ENCODE results near the gene PRKACB. TPM values are rescaled to one million over a fixed set of nuclear protein-coding genes. Genes with fewer than 3 reads are reported as not detected.
"Not testable (repeated sequence)": the region's sequence is repeated elsewhere in the genome, so short reads cannot be mapped to it uniquely, and the experiment has no call there.

The PRKACB gene
- total and polyA plus RNA-seq, 4 donors = 14.1 to 51.5 (median 37.1) TPM

- DNase-seq = no peak
- intact Hi-C loops (cut with DNase I) = no loop called here
- H3K4me3 ChIP-seq (ENCODE audit: low read length in 2 of 2) = no peak overlapping the region
- H3K9me3 ChIP-seq (ENCODE audit: control insufficient read depth, low read length) = no peaks in the 10 kb centered on the region
- no peak overlapping the region for H3K27ac ChIP-seq (ENCODE audit: low read depth in 1 of 2, low read length in 2 of 2)
- 35 to 48% methylated on average over 3 of the region's 3 CpGs for WGBS, 2 donors
- ATAC-seq (ENCODE audit: low FRiP score) = no peak
- H3K4me1 ChIP-seq (ENCODE audit: control insufficient read depth in 1 of 2, insufficient read depth in 2 of 2, low read length in 2 of 2) = no peaks in the 10 kb centered on the region
- H3K27me3 ChIP-seq (ENCODE audit: control insufficient read depth in 1 of 2, insufficient read depth in 2 of 2, low read length in 1 of 2) = no peaks in the 10 kb centered on the region
- H3K36me3 ChIP-seq (ENCODE audit: control insufficient read depth in 1 of 2, insufficient read depth in 2 of 2, low read length in 1 of 2) = no peaks in the 10 kb centered on the region
Observed at GRCh38 chr1:84223751-84224432, 79.8 kb downstream of the PRKACB start.

- Histone ChIP-seq H3K36me3 (ENCODE audit: control insufficient read depth in 1 of 2, insufficient read depth in 2 of 2, low read length in 1 of 2) (no peaks in the 10 kb centered on the region), H3K4me3 (ENCODE audit: low read length in 2 of 2) (no peak overlapping the region), H3K4me1 (ENCODE audit: control insufficient read depth in 1 of 2, insufficient read depth in 2 of 2, low read length in 2 of 2) (no peaks in the 10 kb centered on the region), H3K27me3 (ENCODE audit: control insufficient read depth in 1 of 2, insufficient read depth in 2 of 2, low read length in 1 of 2) (no peaks in the 10 kb centered on the region), H3K27ac (ENCODE audit: low read depth in 1 of 2, low read length in 2 of 2) (no peak overlapping the region), H3K9me3 (ENCODE audit: control insufficient read depth, low read length) (no peaks in the 10 kb centered on the region)
- intact Hi-C loops (cut with DNase I) = no loop called here
- no peak for ATAC-seq (ENCODE audit: low FRiP score)
- no peak for DNase-seq
- 99 to 100% methylated on average over 1 of the region's 1 CpG for WGBS, 2 donors
Observed at GRCh38 chr1:84224905-84225304, 80.8 kb downstream of the PRKACB start.

- ATAC-seq (ENCODE audit: low FRiP score) (no peak), DNase-seq (no peak)
- Histone ChIP-seq H3K27me3 (ENCODE audit: control insufficient read depth in 1 of 2, insufficient read depth in 2 of 2, low read length in 1 of 2) (no peaks in the 10 kb centered on the region), H3K4me3 (ENCODE audit: low read length in 2 of 2) (no peak overlapping the region), H3K36me3 (ENCODE audit: control insufficient read depth in 1 of 2, insufficient read depth in 2 of 2, low read length in 1 of 2) (no peaks in the 10 kb centered on the region), H3K4me1 (ENCODE audit: control insufficient read depth in 1 of 2, insufficient read depth in 2 of 2, low read length in 2 of 2) (no peaks in the 10 kb centered on the region), H3K27ac (ENCODE audit: low read depth in 1 of 2, low read length in 2 of 2) (no peak overlapping the region), H3K9me3 (ENCODE audit: control insufficient read depth, low read length) (no peaks in the 10 kb centered on the region)
- intact Hi-C loops (cut with DNase I) = no loop called here
- WGBS, 2 donors = 87 to 93% methylated on average over 1 of the region's 1 CpG
Observed at GRCh38 chr1:84225646-84226045, 81.6 kb downstream of the PRKACB start.

DNA sequence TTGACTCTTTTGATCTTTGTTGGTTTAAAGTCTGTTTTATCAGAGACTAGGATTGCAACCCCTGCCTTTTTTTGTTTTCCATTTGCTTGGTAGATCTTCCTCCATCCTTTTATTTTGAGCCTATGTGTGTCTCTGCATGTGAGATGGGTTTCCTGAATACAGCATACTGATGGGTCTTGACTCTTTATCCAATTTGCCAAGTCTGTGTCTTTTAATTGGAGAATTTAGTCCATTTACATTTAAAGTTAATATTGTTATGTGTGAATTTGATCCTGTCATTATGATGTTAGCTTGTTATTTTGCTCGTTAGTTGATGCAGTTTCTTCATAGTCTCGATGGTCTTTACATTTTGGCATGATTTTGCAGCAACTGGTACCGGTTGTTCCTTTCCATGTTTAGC, 88.6 kb downstream of the PRKACB start:
- H3K36me3 ChIP-seq (ENCODE audit: control insufficient read depth in 1 of 2, insufficient read depth in 2 of 2, low read length in 1 of 2); intact Hi-C loops (cut with DNase I); H3K4me3 ChIP-seq (ENCODE audit: low read length in 2 of 2); ATAC-seq (ENCODE audit: low FRiP score); H3K27me3 ChIP-seq (ENCODE audit: control insufficient read depth in 1 of 2, insufficient read depth in 2 of 2, low read length in 1 of 2); H3K9me3 ChIP-seq (ENCODE audit: control insufficient read depth, low read length); H3K4me1 ChIP-seq (ENCODE audit: control insufficient read depth in 1 of 2, insufficient read depth in 2 of 2, low read length in 2 of 2); DNase-seq; H3K27ac ChIP-seq (ENCODE audit: low read depth in 1 of 2, low read length in 2 of 2): not testable (repeated sequence)
- WGBS, 2 donors = 98 to 99% methylated on average over 3 of the region's 3 CpGs

DNA sequence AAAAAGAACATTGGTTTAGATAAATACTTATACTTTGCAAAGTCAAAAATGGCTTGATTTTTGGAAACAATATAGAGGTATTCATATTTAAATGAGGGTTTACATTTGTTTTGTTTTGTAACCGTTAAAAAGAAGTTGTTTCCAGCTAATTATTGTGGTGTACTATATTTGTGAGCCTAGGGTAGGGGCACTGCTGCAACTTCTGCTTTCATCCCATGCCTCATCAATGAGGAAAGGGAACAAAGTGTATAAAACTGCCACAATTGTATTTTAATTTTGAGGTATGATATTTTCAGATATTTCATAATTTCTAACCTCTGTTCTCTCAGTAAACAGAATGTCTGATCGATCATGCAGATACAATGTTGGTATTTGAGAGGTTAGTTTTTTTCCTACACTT, 92.2 kb downstream of the PRKACB start:
- Histone ChIP-seq H3K4me3 (ENCODE audit: low read length in 2 of 2) (no peak overlapping the region), H3K27ac (ENCODE audit: low read depth in 1 of 2, low read length in 2 of 2) (no peak overlapping the region), H3K36me3 (ENCODE audit: control insufficient read depth in 1 of 2, insufficient read depth in 2 of 2, low read length in 1 of 2) (peaks cover 4% of the 10 kb centered on the region in 2 donors), H3K27me3 (ENCODE audit: control insufficient read depth in 1 of 2, insufficient read depth in 2 of 2, low read length in 1 of 2) (no peaks in the 10 kb centered on the region), H3K9me3 (ENCODE audit: control insufficient read depth, low read length) (no peaks in the 10 kb centered on the region), H3K4me1 (ENCODE audit: control insufficient read depth in 1 of 2, insufficient read depth in 2 of 2, low read length in 2 of 2) (no peaks in the 10 kb centered on the region)
- ATAC-seq (ENCODE audit: low FRiP score) (no peak), DNase-seq (no peak)
- intact Hi-C loops (cut with DNase I) = no loop called here
- WGBS, 2 donors = 93 to 98% methylated on average over 2 of the region's 2 CpGs

DNA sequence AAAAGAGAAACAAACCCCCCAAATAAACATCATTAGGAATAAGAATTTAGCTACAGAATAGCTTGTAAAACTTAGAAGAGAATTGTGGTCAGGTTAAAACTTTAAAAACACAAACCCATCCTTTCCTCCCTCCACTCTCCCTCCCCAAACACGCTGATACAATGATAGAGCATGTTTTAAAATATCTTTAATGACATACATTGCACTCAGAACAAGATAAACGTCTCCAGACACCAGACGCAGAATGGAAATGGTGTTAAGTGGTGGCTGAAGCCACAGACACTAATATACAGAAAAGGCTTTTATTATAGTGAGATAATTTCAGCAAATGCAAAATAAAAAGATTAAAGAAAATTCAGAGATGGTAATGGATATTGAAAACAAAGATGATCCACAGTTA, 98.6 kb downstream of the PRKACB start:
- Histone ChIP-seq H3K4me3 (ENCODE audit: low read length in 2 of 2) (no peak overlapping the region), H3K36me3 (ENCODE audit: control insufficient read depth in 1 of 2, insufficient read depth in 2 of 2, low read length in 1 of 2) (peaks cover 1 to 4% of the 10 kb centered on the region in 2 donors), H3K27ac (ENCODE audit: low read depth in 1 of 2, low read length in 2 of 2) (no peak overlapping the region), H3K9me3 (ENCODE audit: control insufficient read depth, low read length) (no peaks in the 10 kb centered on the region), H3K27me3 (ENCODE audit: control insufficient read depth in 1 of 2, insufficient read depth in 2 of 2, low read length in 1 of 2) (no peaks in the 10 kb centered on the region), H3K4me1 (ENCODE audit: control insufficient read depth in 1 of 2, insufficient read depth in 2 of 2, low read length in 2 of 2) (no peaks in the 10 kb centered on the region)
- intact Hi-C loops (cut with DNase I) = no loop called here
- ATAC-seq (ENCODE audit: low FRiP score) (no peak), DNase-seq (no peak)
- WGBS, 2 donors = 69 to 75% methylated on average over 3 of the region's 3 CpGs

DNA sequence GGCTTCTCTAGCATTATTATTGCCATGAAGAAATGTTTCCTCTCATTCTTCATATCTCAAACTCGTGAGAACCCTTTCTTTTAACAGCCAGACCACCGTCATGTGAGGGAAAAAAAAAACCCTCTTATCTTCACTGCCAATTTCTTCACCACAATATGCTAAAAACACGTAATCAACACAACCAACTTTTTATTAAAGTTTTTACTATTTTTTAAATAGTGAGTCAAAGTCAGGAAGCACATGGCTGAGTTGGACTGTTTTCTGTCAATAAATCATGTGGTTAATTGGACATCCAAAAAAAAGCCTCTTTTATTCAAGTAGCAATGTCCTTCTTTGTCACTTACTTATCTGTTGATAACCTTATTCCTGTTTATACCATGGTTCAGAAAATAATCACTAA, 101.5 kb downstream of the PRKACB start:
- 26 to 40% methylated on average over 3 of the region's 3 CpGs for WGBS, 2 donors
- Histone ChIP-seq H3K36me3 (ENCODE audit: control insufficient read depth in 1 of 2, insufficient read depth in 2 of 2, low read length in 1 of 2) (no peaks in the 10 kb centered on the region), H3K27ac (ENCODE audit: low read depth in 1 of 2, low read length in 2 of 2) (no peak overlapping the region), H3K27me3 (ENCODE audit: control insufficient read depth in 1 of 2, insufficient read depth in 2 of 2, low read length in 1 of 2) (no peaks in the 10 kb centered on the region), H3K4me1 (ENCODE audit: control insufficient read depth in 1 of 2, insufficient read depth in 2 of 2, low read length in 2 of 2) (no peaks in the 10 kb centered on the region), H3K9me3 (ENCODE audit: control insufficient read depth, low read length) (no peaks in the 10 kb centered on the region), H3K4me3 (ENCODE audit: low read length in 2 of 2) (no peak overlapping the region)
- DNase-seq = no peak
- ATAC-seq (ENCODE audit: low FRiP score) = no peak
- intact Hi-C loops (cut with DNase I) = no loop called here

DNA sequence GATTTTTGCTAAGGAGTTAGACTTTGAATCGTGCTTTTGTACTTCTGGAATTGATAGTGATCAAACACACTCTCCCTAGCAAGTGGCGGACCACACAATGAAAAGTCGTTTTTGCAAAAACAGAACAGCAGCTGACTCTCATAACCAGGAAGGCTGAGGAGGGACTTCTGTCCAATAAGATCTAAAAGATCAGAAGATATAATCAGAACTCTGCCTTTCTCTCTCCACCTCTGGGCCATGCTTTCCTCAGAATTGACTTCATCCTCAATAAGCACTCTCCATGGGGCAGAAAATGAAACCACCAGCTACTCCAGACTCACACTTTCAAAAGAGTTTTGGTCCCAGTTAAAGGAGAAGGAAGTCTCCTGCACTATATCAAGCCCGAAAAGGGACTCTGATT, 102.1 kb downstream of the PRKACB start:
- Histone ChIP-seq H3K27me3 (ENCODE audit: control insufficient read depth in 1 of 2, insufficient read depth in 2 of 2, low read length in 1 of 2) (no peaks in the 10 kb centered on the region), H3K27ac (ENCODE audit: low read depth in 1 of 2, low read length in 2 of 2) (no peak overlapping the region), H3K36me3 (ENCODE audit: control insufficient read depth in 1 of 2, insufficient read depth in 2 of 2, low read length in 1 of 2) (no peaks in the 10 kb centered on the region), H3K4me3 (ENCODE audit: low read length in 2 of 2) (no peak overlapping the region), H3K9me3 (ENCODE audit: control insufficient read depth, low read length) (no peaks in the 10 kb centered on the region), H3K4me1 (ENCODE audit: control insufficient read depth in 1 of 2, insufficient read depth in 2 of 2, low read length in 2 of 2) (no peaks in the 10 kb centered on the region)
- intact Hi-C loops (cut with DNase I) = no loop called here
- ATAC-seq (ENCODE audit: low FRiP score) = no peak
- WGBS, 2 donors = 70 to 78% methylated on average over 4 of the region's 4 CpGs
- no peak for DNase-seq

GRCh38 chr1:84247425-84248220, 103.6 kb downstream of the PRKACB start:
- ATAC-seq (ENCODE audit: low FRiP score) (no peak), DNase-seq (no peak)
- Histone ChIP-seq H3K27ac (ENCODE audit: low read depth in 1 of 2, low read length in 2 of 2) (no peak overlapping the region), H3K4me1 (ENCODE audit: control insufficient read depth in 1 of 2, insufficient read depth in 2 of 2, low read length in 2 of 2) (no peaks in the 10 kb centered on the region), H3K36me3 (ENCODE audit: control insufficient read depth in 1 of 2, insufficient read depth in 2 of 2, low read length in 1 of 2) (no peaks in the 10 kb centered on the region), H3K4me3 (ENCODE audit: low read length in 2 of 2) (no peak overlapping the region), H3K9me3 (ENCODE audit: control insufficient read depth, low read length) (no peaks in the 10 kb centered on the region), H3K27me3 (ENCODE audit: control insufficient read depth in 1 of 2, insufficient read depth in 2 of 2, low read length in 1 of 2) (no peaks in the 10 kb centered on the region)
- intact Hi-C loops (cut with DNase I) = no loop called here
- WGBS, 2 donors = 86 to 91% methylated on average over 11 of the region's 11 CpGs
